IPS-11a (cell line): ENCODE measurements around the gene CLMP.

Experiments used
- H3K4me3 ChIP-seq: one replicate; pipeline ENCODE4 v1.5.1; 2013; ENCODE audit warnings: low read depth, low read length, control low read depth

CLMP gene

DNA sequence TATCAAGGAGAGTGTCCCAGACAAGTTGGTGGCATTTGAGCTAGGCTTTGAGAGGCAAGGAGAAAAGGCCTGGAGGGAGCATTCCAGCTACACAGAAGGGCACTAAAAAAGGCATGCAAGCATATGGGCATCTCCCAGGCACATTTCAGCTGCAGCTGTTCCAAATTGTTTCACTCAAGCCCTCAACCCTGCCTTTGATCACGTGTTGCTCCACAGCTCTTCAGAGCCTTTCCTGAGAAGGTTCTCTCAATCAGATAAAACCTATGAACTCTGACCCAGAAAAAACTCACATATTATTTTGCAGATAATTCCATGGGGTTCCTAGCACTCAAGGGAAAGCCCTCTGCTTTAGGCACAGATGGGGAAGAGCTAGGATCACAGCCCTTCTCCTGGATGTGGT, 108.7 kb downstream of the CLMP start:
- no peak overlapping the region for H3K4me3 ChIP-seq

- H3K4me3 ChIP-seq, result no peak overlapping the region
These were observed 109.6 kb downstream of the CLMP start for GRCh38 chr11:123085497-123085896.

GRCh38 chr11:123084454-123084853, 110.6 kb downstream of the CLMP start:
- no peak overlapping the region for H3K4me3 ChIP-seq

- H3K4me3 ChIP-seq, result no peak overlapping the region
These were observed 111.4 kb downstream of the CLMP start for GRCh38 chr11:123083623-123084029.

DNA sequence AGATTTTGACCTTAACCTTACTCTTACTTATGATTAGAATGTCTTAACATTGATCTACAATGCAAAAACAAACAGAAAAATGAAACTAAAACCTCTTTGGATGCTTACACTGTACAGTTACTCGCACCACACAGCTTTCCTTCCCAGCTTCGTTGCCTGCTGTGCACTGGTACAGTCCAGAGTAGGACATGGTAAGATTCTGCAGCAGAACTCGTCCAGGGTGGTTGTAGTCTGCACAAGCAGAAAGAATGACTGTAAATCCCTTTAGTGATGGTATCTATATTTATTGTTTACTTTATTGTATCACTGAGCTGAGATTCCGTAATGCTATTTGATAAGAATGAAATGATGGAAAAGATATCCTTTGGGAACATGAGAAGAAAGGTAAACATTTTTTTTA, 112.1 kb downstream of the CLMP start:
- H3K4me3 ChIP-seq, result no peak overlapping the region

DNA sequence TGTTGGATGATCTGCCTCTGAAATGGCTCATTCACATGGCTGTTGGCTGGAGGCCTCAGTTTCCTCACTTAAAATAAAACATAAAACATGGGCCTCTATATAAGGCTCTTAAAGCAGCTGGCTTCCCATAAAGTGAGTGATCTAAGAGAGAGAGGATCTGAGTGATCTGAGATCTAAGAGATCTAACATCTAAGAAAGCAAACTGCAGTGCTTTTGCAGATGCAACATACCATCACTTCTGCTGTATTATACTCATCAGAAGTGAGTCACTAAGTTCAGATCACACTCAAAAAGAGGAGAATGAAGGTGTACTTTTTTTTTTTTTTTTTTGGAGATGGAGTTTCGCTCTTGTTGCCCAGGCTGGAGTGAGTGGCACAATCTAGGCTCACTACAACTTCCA, 115.0 kb downstream of the CLMP start:
- H3K4me3 ChIP-seq, result no peak overlapping the region

DNA sequence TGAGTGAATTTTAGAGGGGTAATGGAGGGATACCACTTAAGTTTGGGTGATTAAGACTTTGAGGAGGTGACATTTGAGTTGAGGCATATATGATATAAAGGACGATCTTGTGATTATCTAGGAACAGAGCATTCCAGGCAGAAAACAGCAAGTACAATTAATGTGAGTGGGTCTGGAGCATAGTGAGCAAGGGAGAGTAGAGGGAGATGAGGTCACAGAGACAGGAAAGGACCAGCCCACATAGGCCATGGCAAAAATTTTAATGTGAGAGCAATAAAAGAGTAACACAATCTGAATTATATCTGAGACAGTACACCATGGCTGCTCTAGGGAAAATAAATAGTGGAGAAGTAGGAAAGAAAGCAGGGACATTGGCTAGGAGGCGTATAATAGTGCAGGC, 118.6 kb downstream of the CLMP start:
- no peak overlapping the region for H3K4me3 ChIP-seq

- no peak overlapping the region for H3K4me3 ChIP-seq
These were observed 121.5 kb downstream of the CLMP start for GRCh38 chr11:123073343-123074057.

DNA sequence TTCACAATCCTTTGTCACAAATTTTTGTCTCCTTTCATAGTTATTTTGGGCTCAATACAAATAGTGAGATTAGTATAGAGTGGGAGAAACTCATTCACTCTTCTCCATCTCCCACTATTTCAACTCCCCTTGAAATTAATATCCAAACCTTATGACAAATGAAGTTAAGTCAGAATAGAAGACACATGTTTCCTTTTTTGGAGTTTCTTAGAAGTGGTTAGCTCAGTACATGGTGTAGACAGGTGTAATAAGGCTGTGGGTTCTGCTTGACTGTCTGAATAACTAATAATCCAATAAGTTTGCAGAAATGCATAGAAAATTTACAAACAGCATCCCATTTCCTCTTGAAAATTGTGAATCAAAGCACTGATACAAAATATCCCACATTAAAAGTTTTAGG, 122.3 kb downstream of the CLMP start:
- no peak overlapping the region for H3K4me3 ChIP-seq

GRCh38 chr11:123072332-123072761, 122.7 kb downstream of the CLMP start:
- no peak overlapping the region for H3K4me3 ChIP-seq

- no peak overlapping the region for H3K4me3 ChIP-seq
These were observed 124.9 kb downstream of the CLMP start for GRCh38 chr11:123069908-123070821.

DNA sequence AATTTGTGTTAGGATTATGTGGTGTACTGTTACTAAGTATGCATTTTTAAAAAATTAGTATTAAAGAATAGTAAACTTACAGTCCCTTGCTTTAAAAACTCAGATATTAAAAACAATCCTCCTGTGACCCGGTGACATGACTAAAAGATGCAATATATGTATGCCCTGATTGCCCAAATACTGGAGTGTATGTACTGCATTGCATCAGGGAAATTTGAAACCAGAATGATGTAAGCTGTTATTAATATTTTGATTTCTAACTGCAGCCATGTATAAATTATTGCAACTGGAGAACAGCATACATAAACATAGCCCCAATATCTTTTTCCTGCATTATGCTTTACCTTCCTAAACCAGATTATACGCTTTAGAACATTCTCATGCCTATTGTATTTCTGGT, 129.4 kb downstream of the CLMP start:
- no peak overlapping the region for H3K4me3 ChIP-seq

- no peak overlapping the region for H3K4me3 ChIP-seq
These were observed 131.0 kb downstream of the CLMP start for GRCh38 chr11:123063826-123064657.

- peak overlapping the region; percentile 85 for H3K4me3 ChIP-seq
These were observed 131.9 kb downstream of the CLMP start for GRCh38 chr11:123062892-123063825.

DNA sequence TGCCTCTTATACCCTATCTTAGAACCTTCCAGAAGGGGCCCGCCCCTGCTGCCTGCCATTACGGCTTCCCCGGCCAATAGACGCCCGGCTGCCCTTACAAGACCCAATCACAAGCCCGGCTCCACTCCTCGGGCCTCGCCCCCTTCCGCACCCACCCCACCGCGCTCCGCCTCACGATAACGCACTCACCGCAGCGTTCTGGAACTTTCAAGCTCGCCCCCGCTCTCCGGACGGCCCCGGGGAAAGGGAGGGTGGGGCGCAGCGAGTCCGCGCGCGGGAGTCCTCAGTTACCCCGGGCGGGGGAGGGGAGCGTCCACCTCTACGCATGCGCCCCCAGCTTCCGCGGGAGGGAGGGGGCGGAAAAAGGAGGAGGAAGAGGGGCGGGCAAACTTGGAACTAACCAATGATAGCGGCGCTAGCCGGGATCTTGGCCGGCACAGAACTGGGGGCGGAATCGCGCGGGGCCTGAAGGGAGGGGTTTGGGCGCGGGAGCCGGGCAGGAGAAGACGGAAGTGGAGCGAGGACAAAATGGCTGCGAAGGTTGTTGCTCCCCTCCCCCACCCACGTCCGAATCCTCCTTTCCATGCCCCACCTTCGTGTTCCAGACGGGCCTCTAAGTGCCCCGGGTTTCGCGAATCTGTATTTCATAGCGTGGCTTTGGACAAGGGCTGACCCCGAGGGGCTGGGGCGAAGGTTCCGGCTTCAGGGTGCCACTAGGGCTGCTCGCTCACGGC, 132.7 kb downstream of the CLMP start:
- H3K4me3 ChIP-seq, result peak overlapping the region; percentile 90

GRCh38 chr11:123061403-123062157, 133.5 kb downstream of the CLMP start, which contains the start of gene HSPA8:
Gene HSPA8, minus strand, starts transcription at chr11:123062136. Its CDS starts 812 bp downstream, at chr11:123061324.
- H3K4me3 ChIP-seq, result peak within 1 kb of the TSS; percentile 90

DNA sequence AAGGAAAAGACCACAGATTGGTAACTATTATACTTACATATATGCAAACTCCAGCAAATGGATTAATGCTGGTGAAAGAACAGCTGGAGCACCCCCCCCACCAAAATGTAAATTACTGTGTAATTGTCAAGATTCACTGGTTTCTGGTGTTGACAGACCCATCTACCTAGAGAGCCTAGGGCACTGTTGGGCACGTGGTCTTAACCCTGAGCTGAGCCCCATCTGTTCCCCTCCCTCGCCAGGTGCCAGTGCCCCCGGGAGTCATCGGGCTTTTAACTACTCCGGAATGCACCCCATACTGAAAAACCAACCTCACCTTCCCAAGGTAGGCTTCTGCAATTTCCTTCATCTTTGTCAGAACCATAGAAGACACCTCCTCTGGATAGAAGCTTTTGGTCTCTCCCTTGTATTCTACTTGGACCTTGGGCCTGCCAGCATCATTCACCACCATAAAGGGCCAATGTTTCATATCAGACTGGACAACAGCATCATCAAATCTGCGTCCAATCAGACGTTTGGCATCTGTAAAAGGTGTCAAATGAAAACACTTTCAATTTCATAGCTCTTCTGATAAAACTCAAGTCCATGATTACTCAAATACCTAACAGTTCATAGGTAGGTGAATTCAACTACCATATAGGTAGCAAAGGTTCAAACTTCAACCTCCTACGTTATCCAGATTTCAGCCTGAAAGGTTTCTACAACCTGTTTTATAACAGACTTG, 134.6 kb downstream of the CLMP start:
- peak overlapping the region; percentile 90 for H3K4me3 ChIP-seq
